HCT116 (cell line): ENCODE measurements around the gene RNASEH2B. TPM values are rescaled to one million over a fixed set of nuclear protein-coding genes. Genes with fewer than 3 reads are reported as not detected.

Experiments
- ATAC-seq: fragments of 200-7000 bp; cut with Tn5 transposase; 2 replicates; pipeline ENCODE4 v1.9.1; 2020; ENCODE audit warnings: mild to moderate bottlenecking, moderate library complexity
- BruUV-seq: library from RNA; stranded (reverse); fragments of 400-500 nt; replicated peaks from 2 replicates; lab custom pipeline; 2021; lab: Mats Ljungman, UMichigan
- CTCF ChIA-PET: fragments of 300-600 bp; sonication (Branson Sonifier 250); formaldehyde crosslinking; loops from one replicate; lab custom pipeline; 2021; ENCODE audit warnings: antibody characterized with exemption; lab: Charles Lee
- POLR2A ChIA-PET: fragments of 300-600, 350-600 bp; sonication (Branson Sonifier 250); formaldehyde crosslinking; loops from one replicate; lab custom pipeline; 2021; ENCODE audit warnings: antibody characterized with exemption; lab: Charles Lee
- RAD21 ChIA-PET, 2 experiments: fragments of 300-600 bp; sonication (Branson Sonifier 250); formaldehyde crosslinking; loops; one replicate each; lab custom pipeline; 2023; ENCODE audit warnings: low total read pairs in 2 of 2; ENCODE audit not compliant: uncharacterized antibody in 2 of 2, unreplicated experiment in 2 of 2, low non-redundant PET in 1 of 2; lab: Charles Lee
- DNase-seq: peaks from one replicate; pipeline ENCODE4 v3.0.0-alpha.2; 2010; ENCODE audit warnings: low read depth, low spot score
- H2AFZ ChIP-seq: fragments of 200-600 bp; shearing (Covaris generic), sonication (generic); 2 replicates; pipeline ENCODE4 v1.6.1; 2017; ENCODE audit warnings: low read depth, mixed run types, mixed read lengths, antibody characterized with exemption, low read length; ENCODE audit not compliant: poor library complexity, severe bottlenecking
- H3K27ac ChIP-seq: 2 replicates; pipeline ENCODE4 v1.5.1; 2012; ENCODE audit warnings: low read depth, low read length
- H3K27me3 ChIP-seq: fragments of 200-600 bp; sonication (generic); 2 replicates; pipeline ENCODE4 v1.6.1; 2016; ENCODE audit warnings: mixed run types, low read length, mixed read lengths; ENCODE audit not compliant: insufficient read depth
- H3K36me3 ChIP-seq, 2 experiments: fragments of 200-500 bp in 1 of 2; fragments of 200-600 bp in 1 of 2; sonication (Bioruptor generic) in 1 of 2; sonication (generic) in 1 of 2; 2 replicates each; pipeline versions ENCODE4 v1.5.1 to v1.6.1; 2014 to 2016; ENCODE audit warnings: low read length in 2 of 2, inconsistent platforms in 1 of 2, mixed read lengths in 1 of 2, mixed run types in 1 of 2; ENCODE audit not compliant: insufficient read depth in 2 of 2, control insufficient read depth in 1 of 2
- H3K4me1 ChIP-seq, 2 experiments: fragments of 200-600 bp in 1 of 2; sonication (generic) in 1 of 2; 2 replicates each; pipeline versions ENCODE4 v1.5.1 to v1.6.1; 2012 to 2017; ENCODE audit warnings: low read length in 2 of 2, inconsistent platforms in 1 of 2, mild to moderate bottlenecking in 1 of 2, mixed read lengths in 1 of 2, mixed run types in 1 of 2, moderate library complexity in 1 of 2; ENCODE audit not compliant: insufficient read depth in 2 of 2, control insufficient read depth in 1 of 2
- H3K4me2 ChIP-seq: fragments of 200-600 bp; sonication (generic); 2 replicates; pipeline ENCODE4 v1.6.1; 2017; ENCODE audit warnings: mixed run types, low read length, mixed read lengths
- H3K4me3 ChIP-seq, 2 experiments: fragments of 200-600 bp in 1 of 2; sonication (generic) in 1 of 2; replicated peaks in 1 of 2; 2 replicates each; pipeline ENCODE4 v1.5.1; 2011 to 2016; ENCODE audit warnings: low read length in 2 of 2, control low read depth in 1 of 2, low read depth in 1 of 2, mild to moderate bottlenecking in 1 of 2, mixed read lengths in 1 of 2, mixed run types in 1 of 2
- H3K79me2 ChIP-seq: fragments of 200-600 bp; sonication (generic); 2 replicates; pipeline ENCODE4 v1.6.1; 2017; ENCODE audit warnings: mild to moderate bottlenecking, mixed run types, low read length, moderate library complexity, mixed read lengths; ENCODE audit not compliant: insufficient read depth
- H3K9ac ChIP-seq: fragments of 200-600 bp; sonication (generic); 2 replicates; pipeline ENCODE4 v1.6.1; 2016; ENCODE audit warnings: low read length, mixed read lengths
- H3K9me2 ChIP-seq: fragments of 200-600 bp; sonication (generic), shearing (Covaris generic); 2 replicates; pipeline ENCODE4 v1.6.1; 2017; ENCODE audit warnings: mixed run types, mild to moderate bottlenecking, moderate library complexity; ENCODE audit not compliant: insufficient read depth
- H3K9me3 ChIP-seq, 2 experiments: fragments of 200-500 bp in 1 of 2; fragments of 200-600 bp in 1 of 2; sonication (Bioruptor generic) in 1 of 2; sonication (generic) in 1 of 2; 2 replicates each; pipeline ENCODE4 v1.6.1; 2014 to 2017; ENCODE audit warnings: low read length in 2 of 2, mixed read lengths in 2 of 2, inconsistent platforms in 1 of 2, low read depth in 1 of 2, mild to moderate bottlenecking in 1 of 2, mixed run types in 1 of 2, moderate library complexity in 1 of 2; ENCODE audit not compliant: control insufficient read depth in 1 of 2, insufficient read depth in 1 of 2
- H4K20me1 ChIP-seq: fragments of 200-600 bp; sonication (generic), shearing (Covaris generic); 2 replicates; pipeline ENCODE4 v1.6.1; 2017; ENCODE audit warnings: mixed run types, mild to moderate bottlenecking, moderate library complexity; ENCODE audit not compliant: insufficient read depth
- CBX3 ChIP-seq: IDR thresholded peaks from 2 replicates; pipeline ENCODE4 v1.6.1; 2012; ENCODE audit warnings: low read depth
- CEBPB ChIP-seq: IDR thresholded peaks from 2 replicates; pipeline ENCODE4 v1.6.1; 2012; ENCODE audit warnings: low read depth
- ELF1 ChIP-seq: IDR thresholded peaks from 2 replicates; pipeline ENCODE4 v1.6.1; 2012; ENCODE audit warnings: low read depth, borderline replicate concordance
- EZH2 ChIP-seq: fragments of 200-600 bp; sonication (generic); IDR thresholded peaks from 2 replicates; pipeline ENCODE4 v1.6.1; 2017; ENCODE audit warnings: antibody characterized with exemption, mixed run types
- EZH2phosphoT487 ChIP-seq: fragments of 200-600 bp; IDR thresholded peaks from 2 replicates; pipeline ENCODE4 v1.6.1; 2018; ENCODE audit warnings: antibody characterized with exemption, borderline replicate concordance
- FOSL1 ChIP-seq: IDR thresholded peaks from 2 replicates; pipeline ENCODE4 v1.6.1; 2012; ENCODE audit warnings: low read depth
- JUND ChIP-seq: IDR thresholded peaks from 2 replicates; pipeline ENCODE4 v1.6.1; 2012
- RAD21 ChIP-seq: IDR thresholded peaks from 2 replicates; pipeline ENCODE4 v1.6.1; 2012; ENCODE audit warnings: low read depth, mild to moderate bottlenecking
- SIN3A ChIP-seq: IDR thresholded peaks from 2 replicates; pipeline ENCODE4 v1.6.1; 2012; ENCODE audit warnings: low read depth
- SP1 ChIP-seq: IDR thresholded peaks from 2 replicates; pipeline ENCODE4 v1.6.1; 2012; ENCODE audit warnings: low read depth
- SRF ChIP-seq: IDR thresholded peaks from 2 replicates; pipeline ENCODE4 v1.6.1; 2012; ENCODE audit warnings: low read depth
- TCF7L2 ChIP-seq: IDR thresholded peaks from 2 replicates; pipeline ENCODE4 v1.7.0; 2011; ENCODE audit warnings: borderline replicate concordance, inconsistent platforms; ENCODE audit not compliant: insufficient read depth, insufficient read length; ENCODE audit errors: extremely low read depth
- ZFX ChIP-seq: fragments of 450-650 bp; IDR thresholded peaks from 2 replicates; pipeline ENCODE4 v1.6.1; 2017
- ZNF274 ChIP-seq: fragments of 200-500 bp; sonication (Bioruptor generic); IDR thresholded peaks from 2 replicates; pipeline ENCODE4 v1.6.1; 2014; ENCODE audit warnings: mild to moderate bottlenecking, low read depth, low read length, inconsistent platforms
- intact Hi-C: fragments of 100-400 bp; cut with micrococcal nuclease; formaldehyde crosslinking; loops from 2 replicates; pipeline ENCODE4 v1.10.0; 2022
- total RNA-seq: library from RNA; stranded (reverse); gene quantifications from one replicate; pipeline ENCODE4 v1.2.1, GENCODE V29; 2021; ENCODE audit not compliant: unreplicated experiment
- TF ChIP-seq, protein P1 (sequence below), 3 experiments: fragments of 200-600 bp in 1 of 3; sonication (generic) in 1 of 3; IDR thresholded peaks in 2 of 3; conservative IDR thresholded peaks in 1 of 3; 2 replicates each; pipeline ENCODE4 v1.5.1; 2012 to 2017; ENCODE audit warnings: low read depth in 2 of 3, low read length in 2 of 3, antibody characterized with exemption in 1 of 3, borderline replicate concordance in 1 of 3, control low read depth in 1 of 3, mild to moderate bottlenecking in 1 of 3, mixed read lengths in 1 of 3, mixed run types in 1 of 3, moderate library complexity in 1 of 3; ENCODE audit not compliant: insufficient read depth in 1 of 3
- TF ChIP-seq, protein P2 (sequence below): IDR thresholded peaks from 2 replicates; pipeline ENCODE4 v1.6.1; 2012; ENCODE audit warnings: low read depth
- TF ChIP-seq, protein P3 (sequence below): IDR thresholded peaks from 2 replicates; pipeline ENCODE4 v1.6.1; 2011; ENCODE audit warnings: mild to moderate bottlenecking, low read length, moderate library complexity; ENCODE audit not compliant: insufficient replicate concordance; ENCODE audit errors: extremely low read depth

RNASEH2B gene
- total RNA-seq, 1 experiment from 2014 or later: 41.3 TPM

DNA sequence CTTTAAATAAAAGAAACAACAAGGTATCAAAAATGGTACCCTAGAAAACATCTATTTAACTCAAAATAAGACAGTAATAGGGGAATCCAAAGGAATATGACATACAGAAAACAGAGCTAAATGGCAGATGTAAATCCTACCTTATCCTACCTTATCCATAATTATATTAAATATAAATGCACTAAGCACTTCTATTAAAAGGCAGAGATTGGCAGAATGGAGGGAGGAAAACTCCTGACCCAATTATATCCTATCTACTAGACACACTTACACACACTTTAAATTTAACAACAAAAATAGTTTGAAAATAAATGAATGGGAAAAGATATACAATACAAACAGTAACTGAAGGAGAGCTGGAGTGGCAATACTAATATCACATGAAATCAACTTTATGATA, 14.4 kb downstream of the RNASEH2B start:
- intact Hi-C loops: no loop called here
- no peak overlapping the region for H3K27ac ChIP-seq
- BruUV-seq: no TSS peak
- CTCF ChIA-PET: no interaction called here
- no peak for ATAC-seq
- RAD21 ChIA-PET: no interaction called here
- DNase-seq: no peak
- no peaks in the 10 kb centered on the region for H3K4me1 ChIP-seq
- POLR2A ChIA-PET: no interaction called here
- H4K20me1 ChIP-seq: no peaks in the 10 kb centered on the region
- peaks cover 0 to 9% of the 10 kb centered on the region in 2 experiments; a peak in 1 of 4 replicates for H3K36me3 ChIP-seq
- H3K9me3 ChIP-seq: peaks cover 15 to 21% of the 10 kb centered on the region in 2 experiments; a peak in 3 of 4 replicates
- no peak overlapping the region for H3K4me2 ChIP-seq
- H3K9me2 ChIP-seq: no peaks in the 10 kb centered on the region
- TF ChIP-seq ELF1 (no peak), ZNF274 (no peak), SIN3A (no peak), ZFX (no peak), CBX3 (no peak), SRF (no peak), SP1 (no peak), RAD21 (no peak), JUND (no peak), EZH2 (no peak), EZH2phosphoT487 (no peak), FOSL1 (no peak), TCF7L2 (no peak), CEBPB (no peak)
- TF ChIP-seq, protein P1, sequence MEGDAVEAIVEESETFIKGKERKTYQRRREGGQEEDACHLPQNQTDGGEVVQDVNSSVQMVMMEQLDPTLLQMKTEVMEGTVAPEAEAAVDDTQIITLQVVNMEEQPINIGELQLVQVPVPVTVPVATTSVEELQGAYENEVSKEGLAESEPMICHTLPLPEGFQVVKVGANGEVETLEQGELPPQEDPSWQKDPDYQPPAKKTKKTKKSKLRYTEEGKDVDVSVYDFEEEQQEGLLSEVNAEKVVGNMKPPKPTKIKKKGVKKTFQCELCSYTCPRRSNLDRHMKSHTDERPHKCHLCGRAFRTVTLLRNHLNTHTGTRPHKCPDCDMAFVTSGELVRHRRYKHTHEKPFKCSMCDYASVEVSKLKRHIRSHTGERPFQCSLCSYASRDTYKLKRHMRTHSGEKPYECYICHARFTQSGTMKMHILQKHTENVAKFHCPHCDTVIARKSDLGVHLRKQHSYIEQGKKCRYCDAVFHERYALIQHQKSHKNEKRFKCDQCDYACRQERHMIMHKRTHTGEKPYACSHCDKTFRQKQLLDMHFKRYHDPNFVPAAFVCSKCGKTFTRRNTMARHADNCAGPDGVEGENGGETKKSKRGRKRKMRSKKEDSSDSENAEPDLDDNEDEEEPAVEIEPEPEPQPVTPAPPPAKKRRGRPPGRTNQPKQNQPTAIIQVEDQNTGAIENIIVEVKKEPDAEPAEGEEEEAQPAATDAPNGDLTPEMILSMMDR (IDR thresholded peaks at IDR 0.05 in 2 of 3, conservative IDR thresholded peaks at IDR 0.05 in 1 of 3; ENCODE audit: borderline replicate concordance in 1 of 3, insufficient read depth in 1 of 3, low read depth in 2 of 3, low read length in 2 of 3): no peak
- TF ChIP-seq, protein P2, sequence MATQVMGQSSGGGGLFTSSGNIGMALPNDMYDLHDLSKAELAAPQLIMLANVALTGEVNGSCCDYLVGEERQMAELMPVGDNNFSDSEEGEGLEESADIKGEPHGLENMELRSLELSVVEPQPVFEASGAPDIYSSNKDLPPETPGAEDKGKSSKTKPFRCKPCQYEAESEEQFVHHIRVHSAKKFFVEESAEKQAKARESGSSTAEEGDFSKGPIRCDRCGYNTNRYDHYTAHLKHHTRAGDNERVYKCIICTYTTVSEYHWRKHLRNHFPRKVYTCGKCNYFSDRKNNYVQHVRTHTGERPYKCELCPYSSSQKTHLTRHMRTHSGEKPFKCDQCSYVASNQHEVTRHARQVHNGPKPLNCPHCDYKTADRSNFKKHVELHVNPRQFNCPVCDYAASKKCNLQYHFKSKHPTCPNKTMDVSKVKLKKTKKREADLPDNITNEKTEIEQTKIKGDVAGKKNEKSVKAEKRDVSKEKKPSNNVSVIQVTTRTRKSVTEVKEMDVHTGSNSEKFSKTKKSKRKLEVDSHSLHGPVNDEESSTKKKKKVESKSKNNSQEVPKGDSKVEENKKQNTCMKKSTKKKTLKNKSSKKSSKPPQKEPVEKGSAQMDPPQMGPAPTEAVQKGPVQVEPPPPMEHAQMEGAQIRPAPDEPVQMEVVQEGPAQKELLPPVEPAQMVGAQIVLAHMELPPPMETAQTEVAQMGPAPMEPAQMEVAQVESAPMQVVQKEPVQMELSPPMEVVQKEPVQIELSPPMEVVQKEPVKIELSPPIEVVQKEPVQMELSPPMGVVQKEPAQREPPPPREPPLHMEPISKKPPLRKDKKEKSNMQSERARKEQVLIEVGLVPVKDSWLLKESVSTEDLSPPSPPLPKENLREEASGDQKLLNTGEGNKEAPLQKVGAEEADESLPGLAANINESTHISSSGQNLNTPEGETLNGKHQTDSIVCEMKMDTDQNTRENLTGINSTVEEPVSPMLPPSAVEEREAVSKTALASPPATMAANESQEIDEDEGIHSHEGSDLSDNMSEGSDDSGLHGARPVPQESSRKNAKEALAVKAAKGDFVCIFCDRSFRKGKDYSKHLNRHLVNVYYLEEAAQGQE: no peak
- TF ChIP-seq, protein P3, sequence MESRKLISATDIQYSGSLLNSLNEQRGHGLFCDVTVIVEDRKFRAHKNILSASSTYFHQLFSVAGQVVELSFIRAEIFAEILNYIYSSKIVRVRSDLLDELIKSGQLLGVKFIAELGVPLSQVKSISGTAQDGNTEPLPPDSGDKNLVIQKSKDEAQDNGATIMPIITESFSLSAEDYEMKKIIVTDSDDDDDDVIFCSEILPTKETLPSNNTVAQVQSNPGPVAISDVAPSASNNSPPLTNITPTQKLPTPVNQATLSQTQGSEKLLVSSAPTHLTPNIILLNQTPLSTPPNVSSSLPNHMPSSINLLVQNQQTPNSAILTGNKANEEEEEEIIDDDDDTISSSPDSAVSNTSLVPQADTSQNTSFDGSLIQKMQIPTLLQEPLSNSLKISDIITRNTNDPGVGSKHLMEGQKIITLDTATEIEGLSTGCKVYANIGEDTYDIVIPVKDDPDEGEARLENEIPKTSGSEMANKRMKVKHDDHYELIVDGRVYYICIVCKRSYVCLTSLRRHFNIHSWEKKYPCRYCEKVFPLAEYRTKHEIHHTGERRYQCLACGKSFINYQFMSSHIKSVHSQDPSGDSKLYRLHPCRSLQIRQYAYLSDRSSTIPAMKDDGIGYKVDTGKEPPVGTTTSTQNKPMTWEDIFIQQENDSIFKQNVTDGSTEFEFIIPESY: no peak
- no peaks in the 10 kb centered on the region for H3K27me3 ChIP-seq
- H3K4me3 ChIP-seq: no peak overlapping the region
- peaks cover 45% of the 10 kb centered on the region for H3K79me2 ChIP-seq
- H2AFZ ChIP-seq: no peak overlapping the region
- no peak overlapping the region for H3K9ac ChIP-seq
